Left lung (tissue), 10 donors: ENCODE measurements around the gene REL. TPM values are rescaled to one million over a fixed set of nuclear protein-coding genes. Genes with fewer than 3 reads are reported as not detected.

Experiments used
- ATAC-seq: fragments of 200-7000 bp; cut with Tn5 transposase; one replicate; pipeline ENCODE4 v1.9.1; 2020; ENCODE audit warnings: moderate library complexity
- DNase-seq, 4 donors: peaks; one replicate each; pipeline ENCODE4 v3.0.0-alpha.2; 2013 to 2020
- H3K27ac ChIP-seq, 2 donors: fragments of 200-600 bp; sonication (generic) in 1 of 2; one replicate each; pipeline versions ENCODE4 v1.5.0 to v1.8.0; 2020 to 2021
- H3K27me3 ChIP-seq, 2 donors: fragments of 200-600 bp; sonication (generic) in 1 of 2; one replicate each; pipeline versions ENCODE4 v1.5.0 to v1.8.0; 2020 to 2021
- H3K36me3 ChIP-seq, 2 donors: fragments of 200-600 bp; sonication (generic) in 1 of 2; one replicate each; pipeline versions ENCODE4 v1.5.0 to v1.8.0; 2020 to 2021
- H3K4me1 ChIP-seq, 2 donors: fragments of 200-600 bp; one replicate each; pipeline ENCODE4 v1.8.0; 2021
- H3K4me3 ChIP-seq, 2 donors: fragments of 200-600 bp; sonication (generic) in 1 of 2; one replicate each; pipeline versions ENCODE4 v1.5.0 to v1.8.0; 2020 to 2021; ENCODE audit warnings: mild to moderate bottlenecking in 1 of 2
- H3K9me3 ChIP-seq, 2 donors: fragments of 200-600 bp; sonication (generic) in 1 of 2; one replicate each; pipeline versions ENCODE4 v1.5.0 to v1.8.0; 2020 to 2021
- intact Hi-C, 2 donors: fragments of 100-400 bp; cut with DNase I; formaldehyde crosslinking; loops; one replicate each; pipeline versions ENCODE4 v1.11.2 to v1.14.2; 2022
- polyA plus RNA-seq, 6 donors: library from polyadenylated mRNA; unstranded; fragments of 120-200 nt; gene quantifications; one replicate each; pipeline ENCODE4 v1.2.1, GENCODE V29; 2013; ENCODE audit not compliant: insufficient read length in 6 of 6
- total RNA-seq, 2 donors: library from RNA; stranded (reverse); fragmentation: NEBNext Ultra II Directional; extraction: Animal tissue kit (Norgen Biotek cat#: 25700); gene quantifications; one replicate each; pipeline ENCODE4 v1.2.1, GENCODE V29; 2021
- TF ChIP-seq, protein P1 (sequence below), 2 donors: fragments of 200-600 bp; sonication (generic) in 1 of 2; IDR thresholded peaks; one replicate each; pipeline versions ENCODE4 v1.5.0 to v1.8.0; 2021; ENCODE audit warnings: antibody characterized with exemption in 2 of 2
- donor health status: DM: no; HTN: yes; CAD: no.
- donor health status: DM: no; HTN: no; CAD: no.

The REL gene
- total and polyA plus RNA-seq, 8 donors: 10.0 to 31.8 (median 11.9) TPM

DNA sequence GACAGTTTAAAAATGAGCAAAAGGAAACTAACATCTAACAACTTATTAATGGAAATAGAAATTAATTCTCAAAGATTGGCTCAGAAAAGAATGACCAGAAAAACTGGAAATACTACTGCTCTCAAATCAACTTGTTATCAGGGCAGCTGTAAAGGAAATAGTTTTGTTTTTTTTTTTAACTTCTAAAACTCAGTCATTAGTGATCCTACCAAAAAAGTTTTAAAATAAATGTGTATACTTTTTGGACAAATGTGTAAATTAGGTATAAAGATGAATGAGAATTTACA is 84.1 kb downstream of the REL start:
- H3K36me3 ChIP-seq: no peaks in the 10 kb centered on the region
- no peak overlapping the region for H3K27ac ChIP-seq
- intact Hi-C loops: no loop called here
- peaks cover 0 to 18% of the 10 kb centered on the region in 2 donors for H3K4me1 ChIP-seq
- H3K9me3 ChIP-seq: no peaks in the 10 kb centered on the region
- TF ChIP-seq, protein P1, sequence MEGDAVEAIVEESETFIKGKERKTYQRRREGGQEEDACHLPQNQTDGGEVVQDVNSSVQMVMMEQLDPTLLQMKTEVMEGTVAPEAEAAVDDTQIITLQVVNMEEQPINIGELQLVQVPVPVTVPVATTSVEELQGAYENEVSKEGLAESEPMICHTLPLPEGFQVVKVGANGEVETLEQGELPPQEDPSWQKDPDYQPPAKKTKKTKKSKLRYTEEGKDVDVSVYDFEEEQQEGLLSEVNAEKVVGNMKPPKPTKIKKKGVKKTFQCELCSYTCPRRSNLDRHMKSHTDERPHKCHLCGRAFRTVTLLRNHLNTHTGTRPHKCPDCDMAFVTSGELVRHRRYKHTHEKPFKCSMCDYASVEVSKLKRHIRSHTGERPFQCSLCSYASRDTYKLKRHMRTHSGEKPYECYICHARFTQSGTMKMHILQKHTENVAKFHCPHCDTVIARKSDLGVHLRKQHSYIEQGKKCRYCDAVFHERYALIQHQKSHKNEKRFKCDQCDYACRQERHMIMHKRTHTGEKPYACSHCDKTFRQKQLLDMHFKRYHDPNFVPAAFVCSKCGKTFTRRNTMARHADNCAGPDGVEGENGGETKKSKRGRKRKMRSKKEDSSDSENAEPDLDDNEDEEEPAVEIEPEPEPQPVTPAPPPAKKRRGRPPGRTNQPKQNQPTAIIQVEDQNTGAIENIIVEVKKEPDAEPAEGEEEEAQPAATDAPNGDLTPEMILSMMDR (IDR thresholded peaks at IDR 0.05): no peak
- H3K4me3 ChIP-seq: no peak overlapping the region
- H3K27me3 ChIP-seq: no peaks in the 10 kb centered on the region
- ATAC-seq (no peak), DNase-seq (peak in 1 of 4 donors; percentile 19)

DNA sequence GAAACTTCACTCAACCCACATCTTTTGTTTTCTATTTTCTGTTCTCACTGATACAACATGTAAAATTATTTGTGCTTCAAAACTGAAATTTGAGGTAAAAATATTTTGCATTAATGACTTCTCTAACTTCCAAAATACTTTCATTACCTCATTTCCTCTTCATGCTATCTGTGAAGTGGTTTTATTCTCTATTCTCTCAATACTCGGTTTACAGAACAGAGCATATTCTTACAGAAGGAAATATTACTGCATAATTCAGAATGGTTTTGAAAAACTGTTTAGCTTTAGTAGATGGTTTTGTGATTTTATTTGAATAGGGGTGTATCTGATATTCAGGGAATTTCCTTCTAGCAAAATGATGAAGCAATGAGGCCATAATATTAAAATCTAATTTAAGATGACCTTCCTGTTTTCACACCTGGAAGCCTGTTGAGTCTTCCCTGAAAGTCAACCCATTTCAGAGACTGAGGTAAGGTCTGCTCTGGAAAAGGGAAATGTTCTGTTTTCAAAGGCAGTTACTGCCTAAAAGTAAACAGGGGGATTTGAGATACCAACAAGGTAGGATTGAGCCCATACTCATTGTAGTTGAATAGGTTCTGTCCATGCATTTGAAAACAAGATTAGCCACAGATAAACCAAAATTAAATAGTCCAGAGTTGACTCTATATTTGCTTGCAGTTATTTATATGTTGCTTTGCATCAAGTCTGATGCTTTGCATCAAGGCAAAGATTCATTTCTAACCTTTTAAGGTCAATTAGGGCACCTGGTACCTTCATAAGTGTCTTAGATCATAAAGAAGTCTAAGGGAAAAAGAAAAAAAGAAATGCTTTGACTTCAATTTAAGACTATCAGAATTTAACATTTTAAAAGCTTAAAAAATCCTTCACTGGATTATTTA is 85.4 kb downstream of the REL start:
- Histone ChIP-seq H3K4me3 (no peak overlapping the region), H3K27ac (no peak overlapping the region), H3K4me1 (peaks cover 0 to 7% of the 10 kb centered on the region in 2 donors), H3K36me3 (no peaks in the 10 kb centered on the region), H3K9me3 (no peaks in the 10 kb centered on the region), H3K27me3 (no peaks in the 10 kb centered on the region)
- DNase-seq (no peak), ATAC-seq (no peak)
- TF ChIP-seq, protein P1 (IDR thresholded peaks at IDR 0.05): no peak
- intact Hi-C loops: no loop called here

GRCh38 chr2:60972889-60973656 is 91.7 kb downstream of the REL start:
- TF ChIP-seq, protein P1 (IDR thresholded peaks at IDR 0.05): no peak
- Histone ChIP-seq H3K27ac (no peak overlapping the region), H3K4me3 (no peak overlapping the region), H3K27me3 (no peaks in the 10 kb centered on the region), H3K9me3 (no peaks in the 10 kb centered on the region), H3K36me3 (peaks cover 0 to 4% of the 10 kb centered on the region in 2 donors), H3K4me1 (no peaks in the 10 kb centered on the region)
- DNase-seq (no peak), ATAC-seq (no peak)
- intact Hi-C loops: no loop called here

DNA sequence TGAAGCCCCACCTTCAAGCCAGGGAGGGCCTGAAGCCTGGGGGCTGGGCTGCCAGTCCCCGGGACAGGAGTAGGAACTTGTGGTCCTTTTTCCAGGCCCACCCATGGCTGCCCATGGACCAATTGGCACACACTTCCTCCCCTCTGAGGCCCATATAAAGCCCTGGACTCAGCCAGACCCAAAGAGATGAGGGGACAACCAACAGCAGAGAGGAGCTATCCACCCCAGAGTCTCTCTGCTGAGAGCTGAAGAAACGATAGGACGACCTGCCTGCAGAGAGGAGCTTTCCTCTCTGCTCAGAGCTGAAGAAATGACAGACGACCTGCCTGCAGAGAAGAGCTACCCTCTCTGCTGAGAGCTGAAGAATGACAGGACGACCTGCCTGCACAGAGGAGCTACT is 92.3 kb downstream of the REL start:
- peaks cover 0 to 4% of the 10 kb centered on the region in 2 donors for H3K36me3 ChIP-seq
- H3K9me3 ChIP-seq: no peaks in the 10 kb centered on the region
- H3K4me3 ChIP-seq: no peak overlapping the region
- DNase-seq: no peak
- H3K27ac ChIP-seq: no peak overlapping the region
- intact Hi-C loops: no loop called here
- H3K4me1 ChIP-seq: no peaks in the 10 kb centered on the region
- no peaks in the 10 kb centered on the region for H3K27me3 ChIP-seq
- no peak for ATAC-seq
- TF ChIP-seq, protein P1 (IDR thresholded peaks at IDR 0.05): no peak

DNA sequence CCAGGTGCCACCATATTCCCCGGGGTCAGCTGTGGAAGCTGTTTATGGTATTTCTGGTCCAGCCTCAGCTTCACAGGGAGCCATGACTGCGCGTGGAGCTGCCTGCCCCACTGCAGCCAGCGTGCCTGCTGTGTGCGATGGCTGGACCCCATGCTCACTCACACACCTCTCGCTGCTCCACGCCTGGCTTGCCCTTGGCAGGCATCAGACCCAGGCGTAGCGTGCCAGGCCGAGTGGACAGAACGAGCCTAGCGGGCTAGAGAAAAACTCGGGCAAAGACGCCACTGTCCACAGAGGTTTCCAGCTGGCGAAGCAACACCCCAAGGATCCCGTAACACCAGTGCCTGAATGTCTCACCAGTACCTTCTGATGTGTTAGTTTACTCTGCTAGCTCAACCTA is 93.3 kb downstream of the REL start:
- H3K27me3 ChIP-seq: no peaks in the 10 kb centered on the region
- H3K4me3 ChIP-seq: no peak overlapping the region
- DNase-seq: no peak
- intact Hi-C loops: no loop called here
- H3K4me1 ChIP-seq: peaks cover 0 to 6% of the 10 kb centered on the region in 2 donors
- peaks cover 0 to 4% of the 10 kb centered on the region in 2 donors for H3K36me3 ChIP-seq
- no peaks in the 10 kb centered on the region for H3K9me3 ChIP-seq
- TF ChIP-seq, protein P1 (IDR thresholded peaks at IDR 0.05): no peak
- no peak for ATAC-seq
- H3K27ac ChIP-seq: no peak overlapping the region
